Neural progenitor cell (in vitro differentiated cells): Measurements from ENCODE around the gene MOK. TPM values are rescaled to one million over a fixed set of nuclear protein-coding genes. Genes with fewer than 3 reads are reported as not detected.

Experiments used
- DNase-seq: peaks from one replicate; pipeline ENCODE4 v3.0.0-alpha.2; 2016; ENCODE audit warnings: low spot score
- H2AFZ ChIP-seq: fragments of 200-600 bp; sonication (generic); replicated peaks from 2 replicates; pipeline ENCODE4 v1.6.1; 2016; ENCODE audit warnings: antibody characterized with exemption
- H3F3A ChIP-seq: fragments of 200-600 bp; sonication (generic); 2 replicates; pipeline ENCODE4 v1.6.1; 2016; ENCODE audit warnings: antibody characterized with exemption, low read depth
- H3K27ac ChIP-seq: fragments of 200-600 bp; sonication (generic); 2 replicates; pipeline ENCODE4 v1.5.1; 2016; ENCODE audit warnings: mild to moderate bottlenecking
- H3K27me3 ChIP-seq: fragments of 200-600 bp; sonication (generic); 2 replicates; pipeline ENCODE4 v1.6.1; 2016; ENCODE audit warnings: mild to moderate bottlenecking, moderate library complexity
- H3K36me3 ChIP-seq: fragments of 200-600 bp; sonication (generic); 2 replicates; pipeline ENCODE4 v1.5.1; 2016
- H3K4me1 ChIP-seq: fragments of 200-600 bp; sonication (generic); 2 replicates; pipeline ENCODE4 v1.6.1; 2016; ENCODE audit warnings: mixed run types
- H3K4me2 ChIP-seq: fragments of 200-600 bp; sonication (generic); 2 replicates; pipeline ENCODE4 v1.6.1; 2016
- H3K4me3 ChIP-seq: fragments of 200-600 bp; sonication (generic); 2 replicates; pipeline ENCODE4 v1.5.1; 2016
- H3K79me2 ChIP-seq: fragments of 200-600 bp; sonication (generic); 2 replicates; pipeline ENCODE4 v1.6.1; 2016; ENCODE audit warnings: low read depth
- H3K9ac ChIP-seq: fragments of 200-600 bp; sonication (generic); 2 replicates; pipeline ENCODE4 v1.6.1; 2016
- H3K9me3 ChIP-seq: fragments of 200-600 bp; sonication (generic); 2 replicates; pipeline ENCODE4 v1.5.1; 2016; ENCODE audit warnings: low read depth
- H4K20me1 ChIP-seq: fragments of 200-600 bp; sonication (generic); 2 replicates; pipeline ENCODE4 v1.6.1; 2016; ENCODE audit warnings: low read depth
- H3K27ac Mint-ChIP-seq: 3 replicates; pipeline ENCODE4 v1.8.0; 2021; ENCODE audit warnings: mixed read lengths
- H3K27me3 Mint-ChIP-seq: 2 replicates; pipeline ENCODE4 v1.8.0; 2022; ENCODE audit warnings: low read depth, mild to moderate bottlenecking, inconsistent platforms, moderate library complexity, mixed read lengths; ENCODE audit not compliant: insufficient read depth
- H3K36me3 Mint-ChIP-seq: 3 replicates; pipeline ENCODE4 v1.8.0; 2021; ENCODE audit warnings: mixed read lengths
- H3K4me1 Mint-ChIP-seq: 3 replicates; pipeline ENCODE4 v1.8.0; 2021; ENCODE audit warnings: mixed read lengths
- H3K4me3 Mint-ChIP-seq: 3 replicates; pipeline ENCODE4 v1.8.0; 2021; ENCODE audit warnings: mild to moderate bottlenecking, moderate library complexity, mixed read lengths
- H3K9me3 Mint-ChIP-seq: 3 replicates; pipeline ENCODE4 v1.8.0; 2020; ENCODE audit warnings: mixed read lengths
- CTCF ChIP-seq: fragments of 200-600 bp; sonication (generic); IDR thresholded peaks from 2 replicates; pipeline ENCODE4 v1.5.1; 2017; ENCODE audit warnings: antibody characterized with exemption, mild to moderate bottlenecking
- EZH2 ChIP-seq: fragments of 200-600 bp; sonication (generic); IDR thresholded peaks from 2 replicates; pipeline ENCODE4 v1.6.1; 2017; ENCODE audit warnings: antibody characterized with exemption, mild to moderate bottlenecking, moderate library complexity
- EZH2phosphoT487 ChIP-seq: fragments of 200-600 bp; sonication (generic); IDR thresholded peaks from 2 replicates; pipeline ENCODE4 v1.6.1; 2017; ENCODE audit warnings: antibody characterized with exemption
- total RNA-seq: library from RNA; depleted of rRNA; stranded (reverse); fragments of >200 nt; gene quantifications from 2 replicates; pipeline ENCODE4 v1.2.3, GENCODE V29; 2015; ENCODE audit warnings: low replicate concordance

MOK gene
- total RNA-seq, 1 donor from 2014 or later: 9.9 TPM

GRCh38 chr14:102262929-102263462, 42.0 kb downstream of the MOK start:
- DNase-seq: peak; percentile 62
- Mint-ChIP-seq H3K27ac (peak overlapping the region; percentile 98), H3K4me1 (peaks cover 13% of the 10 kb centered on the region), H3K27me3 (peaks cover 2% of the 10 kb centered on the region), H3K4me3 (no peak overlapping the region), H3K9me3 (no peaks in the 10 kb centered on the region), H3K36me3 (no peaks in the 10 kb centered on the region)
- H3K9me3 ChIP-seq: no peaks in the 10 kb centered on the region
- H4K20me1 ChIP-seq: no peaks in the 10 kb centered on the region
- TF ChIP-seq CTCF: no peak
- TF ChIP-seq EZH2: no peak
- TF ChIP-seq EZH2phosphoT487: no peak
- H3K4me1 ChIP-seq: peaks cover 13% of the 10 kb centered on the region
- no peak overlapping the region for H3K9ac ChIP-seq
- peak overlapping the region; percentile 55 for H3K27ac ChIP-seq
- H3K79me2 ChIP-seq: no peaks in the 10 kb centered on the region
- no peaks in the 10 kb centered on the region for H3K27me3 ChIP-seq
- peaks cover 19% of the 10 kb centered on the region for H3F3A ChIP-seq
- no peak overlapping the region for H3K4me3 ChIP-seq
- H3K4me2 ChIP-seq: peak overlapping the region; percentile 10
- H3K36me3 ChIP-seq: no peaks in the 10 kb centered on the region
- peak overlapping the region; percentile 98 for H2AFZ ChIP-seq

GRCh38 chr14:102258136-102258535, 46.8 kb downstream of the MOK start:
- Histone ChIP-seq H3F3A (peaks cover 12% of the 10 kb centered on the region), H3K9me3 (no peaks in the 10 kb centered on the region), H3K4me3 (no peak overlapping the region), H3K27me3 (no peaks in the 10 kb centered on the region), H3K4me1 (peaks cover 8% of the 10 kb centered on the region), H2AFZ (no peak overlapping the region), H3K4me2 (no peak overlapping the region), H3K27ac (no peak overlapping the region), H4K20me1 (no peaks in the 10 kb centered on the region), H3K36me3 (no peaks in the 10 kb centered on the region), H3K9ac (no peak overlapping the region), H3K79me2 (no peaks in the 10 kb centered on the region)
- no peaks in the 10 kb centered on the region for H3K27me3 Mint-ChIP-seq
- H3K36me3 Mint-ChIP-seq: peaks cover 4% of the 10 kb centered on the region
- DNase-seq: no peak
- H3K4me3 Mint-ChIP-seq: no peak overlapping the region
- H3K9me3 Mint-ChIP-seq: no peaks in the 10 kb centered on the region
- H3K27ac Mint-ChIP-seq: no peak overlapping the region
- TF ChIP-seq EZH2: no peak
- no peak for TF ChIP-seq EZH2phosphoT487
- TF ChIP-seq CTCF: no peak
- peaks cover 7% of the 10 kb centered on the region for H3K4me1 Mint-ChIP-seq

DNA sequence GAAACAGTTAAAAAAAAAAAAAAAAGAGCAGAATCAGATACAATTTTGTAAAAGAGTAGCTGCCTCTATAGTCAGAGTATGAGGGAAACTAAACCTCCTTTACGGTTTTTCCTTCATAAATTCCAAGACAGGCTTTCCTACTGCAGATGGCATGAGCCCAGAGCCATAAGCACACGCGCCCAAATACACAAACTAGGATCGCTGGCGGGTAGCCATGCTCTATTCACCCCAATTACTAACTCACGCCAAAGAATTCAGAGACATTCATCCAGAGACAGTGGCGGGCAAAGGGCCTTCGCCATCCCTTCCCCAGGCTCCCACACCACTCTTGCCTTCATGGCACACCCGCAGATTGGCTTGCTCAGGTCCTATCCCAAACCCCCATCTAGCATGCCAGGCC, 48.2 kb downstream of the MOK start:
- no peaks in the 10 kb centered on the region for H3K27me3 Mint-ChIP-seq
- Histone ChIP-seq H3K4me1 (no peaks in the 10 kb centered on the region), H3K27ac (no peak overlapping the region), H3K9me3 (no peaks in the 10 kb centered on the region), H3K79me2 (no peaks in the 10 kb centered on the region), H2AFZ (no peak overlapping the region), H3K27me3 (no peaks in the 10 kb centered on the region), H3F3A (no peaks in the 10 kb centered on the region), H4K20me1 (no peaks in the 10 kb centered on the region), H3K4me3 (no peak overlapping the region), H3K36me3 (no peaks in the 10 kb centered on the region), H3K9ac (no peak overlapping the region), H3K4me2 (no peak overlapping the region)
- no peak overlapping the region for H3K27ac Mint-ChIP-seq
- no peaks in the 10 kb centered on the region for H3K4me1 Mint-ChIP-seq
- TF ChIP-seq EZH2phosphoT487 (no peak), EZH2 (no peak), CTCF (no peak)
- H3K36me3 Mint-ChIP-seq: peaks cover 4% of the 10 kb centered on the region
- no peak overlapping the region for H3K4me3 Mint-ChIP-seq
- DNase-seq: no peak
- no peaks in the 10 kb centered on the region for H3K9me3 Mint-ChIP-seq
